ENCODE data around the gene SND1.

SND1 gene

GRCh38 chr7:127844165-127844564 is 192.2 kb downstream of the SND1 start:
- no peaks in the 10 kb centered on the region for H3K27me3 ChIP-seq (ENCODE audit: control insufficient read depth, low read length)
- H3K36me3 ChIP-seq (ENCODE audit: control insufficient read depth, low read length) = peaks cover 66% of the 10 kb centered on the region
- TF ChIP-seq EZH2phosphoT487 (IDR thresholded peaks at IDR 0.05; ENCODE audit: borderline replicate concordance, low read length) (no peak), CTCF (IDR thresholded peaks at IDR 0.05; ENCODE audit: low read depth, low read length, poor library complexity, severe bottlenecking) (no peak)
- no peak overlapping the region for H3K27ac ChIP-seq (ENCODE audit: low read depth, low read length)
- H3K4me3 ChIP-seq (ENCODE audit: low read length) = no peak overlapping the region
- no peaks in the 10 kb centered on the region for H3K9me2 ChIP-seq (replicated peaks; ENCODE audit: control insufficient read depth, low read length)
- no peak overlapping the region for H3K4me2 ChIP-seq (ENCODE audit: low read length)
- peaks cover 32% of the 10 kb centered on the region for H3K4me1 ChIP-seq (ENCODE audit: control insufficient read depth, low read length)
- no peaks in the 10 kb centered on the region for H4K20me1 ChIP-seq (ENCODE audit: control insufficient read depth, insufficient read depth, low read depth, low read length)
- H3K9me3 ChIP-seq (ENCODE audit: control insufficient read depth, insufficient read depth, low read length) = no peaks in the 10 kb centered on the region
- no peaks in the 10 kb centered on the region for H3K79me2 ChIP-seq (ENCODE audit: control insufficient read depth, low read length)
- no peaks in the 10 kb centered on the region for H3F3A ChIP-seq (ENCODE audit: control insufficient read depth, insufficient read depth)

GRCh38 chr7:127844707-127845331 is 192.8 kb downstream of the SND1 start:
- H3K4me2 ChIP-seq (ENCODE audit: low read length) = no peak overlapping the region
- TF ChIP-seq EZH2phosphoT487 (IDR thresholded peaks at IDR 0.05; ENCODE audit: borderline replicate concordance, low read length) = no peak
- no peak for TF ChIP-seq CTCF (IDR thresholded peaks at IDR 0.05; ENCODE audit: low read depth, low read length, poor library complexity, severe bottlenecking)
- no peaks in the 10 kb centered on the region for H3K27me3 ChIP-seq (ENCODE audit: control insufficient read depth, low read length)
- H3K36me3 ChIP-seq (ENCODE audit: control insufficient read depth, low read length) = peaks cover 72% of the 10 kb centered on the region
- no peaks in the 10 kb centered on the region for H3K9me3 ChIP-seq (ENCODE audit: control insufficient read depth, insufficient read depth, low read length)
- no peak overlapping the region for H3K4me3 ChIP-seq (ENCODE audit: low read length)
- H3K4me1 ChIP-seq (ENCODE audit: control insufficient read depth, low read length) = peaks cover 32% of the 10 kb centered on the region
- H3K27ac ChIP-seq (ENCODE audit: low read depth, low read length) = no peak overlapping the region
- H3K79me2 ChIP-seq (ENCODE audit: control insufficient read depth, low read length) = no peaks in the 10 kb centered on the region
- no peaks in the 10 kb centered on the region for H4K20me1 ChIP-seq (ENCODE audit: control insufficient read depth, insufficient read depth, low read depth, low read length)
- no peaks in the 10 kb centered on the region for H3K9me2 ChIP-seq (replicated peaks; ENCODE audit: control insufficient read depth, low read length)
- no peaks in the 10 kb centered on the region for H3F3A ChIP-seq (ENCODE audit: control insufficient read depth, insufficient read depth)

GRCh38 chr7:127845522-127846214 is 193.7 kb downstream of the SND1 start:
- Histone ChIP-seq H3K4me3 (ENCODE audit: low read length) (no peak overlapping the region), H3K36me3 (ENCODE audit: control insufficient read depth, low read length) (peaks cover 81% of the 10 kb centered on the region), H3K9me2 (replicated peaks; ENCODE audit: control insufficient read depth, low read length) (no peaks in the 10 kb centered on the region), H4K20me1 (ENCODE audit: control insufficient read depth, insufficient read depth, low read depth, low read length) (no peaks in the 10 kb centered on the region), H3K79me2 (ENCODE audit: control insufficient read depth, low read length) (no peaks in the 10 kb centered on the region), H3K9me3 (ENCODE audit: control insufficient read depth, insufficient read depth, low read length) (no peaks in the 10 kb centered on the region), H3K27me3 (ENCODE audit: control insufficient read depth, low read length) (no peaks in the 10 kb centered on the region), H3K27ac (ENCODE audit: low read depth, low read length) (no peak overlapping the region), H3K4me1 (ENCODE audit: control insufficient read depth, low read length) (peaks cover 32% of the 10 kb centered on the region), H3F3A (ENCODE audit: control insufficient read depth, insufficient read depth) (no peaks in the 10 kb centered on the region), H3K4me2 (ENCODE audit: low read length) (no peak overlapping the region)
- no peak for TF ChIP-seq EZH2phosphoT487 (IDR thresholded peaks at IDR 0.05; ENCODE audit: borderline replicate concordance, low read length)
- no peak for TF ChIP-seq CTCF (IDR thresholded peaks at IDR 0.05; ENCODE audit: low read depth, low read length, poor library complexity, severe bottlenecking)
